GM21786 (cell line): ENCODE data around the gene KRT28.

ENCODE experiments used
- ATAC-seq: cut with Tn5 transposase; IDR thresholded peaks from one replicate; pipeline ENCODE4 v1.9.1; 2021; ENCODE audit not compliant: unreplicated experiment

The KRT28 gene

GRCh38 chr17:40799859-40800258, at the start of gene KRT28:
TSS of gene KRT28 (minus strand) at chr17:40799959. CDS start at chr17:40799893, 66 bp downstream.
- no peak for ATAC-seq

GRCh38 chr17:40848583-40849235, 49.0 kb upstream of the KRT28 start:
- ATAC-seq: no peak

DNA sequence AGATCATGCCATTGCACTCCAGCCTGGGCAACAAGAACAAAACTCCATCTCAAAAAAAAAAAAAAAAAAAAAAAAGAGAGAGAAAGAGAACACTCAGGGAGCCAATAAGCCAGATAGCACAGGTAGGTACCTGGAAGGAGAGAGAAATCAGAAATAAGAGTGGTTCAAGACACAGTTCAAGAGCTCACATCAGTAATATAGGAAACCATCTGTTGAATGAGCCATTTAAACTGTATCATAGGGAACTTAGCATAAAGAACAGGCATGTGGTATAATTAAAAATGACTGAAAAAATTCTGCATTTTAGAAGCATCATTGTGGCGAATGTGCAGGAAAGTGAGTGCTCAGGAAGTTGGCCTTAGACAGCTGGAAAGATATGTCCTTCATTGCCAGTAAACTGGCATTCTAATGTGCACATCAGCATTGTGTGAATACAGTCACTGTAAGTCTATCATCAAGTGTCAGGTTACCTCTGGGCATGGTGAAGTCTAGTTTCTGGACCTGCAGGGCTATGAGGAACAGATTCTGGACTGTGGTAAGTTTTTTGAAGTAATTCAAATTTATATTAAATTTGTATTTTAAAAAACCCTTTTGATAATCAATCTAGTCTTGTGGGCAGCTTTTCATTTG, 46.9 kb upstream of the KRT28 start:
- no peak for ATAC-seq

DNA sequence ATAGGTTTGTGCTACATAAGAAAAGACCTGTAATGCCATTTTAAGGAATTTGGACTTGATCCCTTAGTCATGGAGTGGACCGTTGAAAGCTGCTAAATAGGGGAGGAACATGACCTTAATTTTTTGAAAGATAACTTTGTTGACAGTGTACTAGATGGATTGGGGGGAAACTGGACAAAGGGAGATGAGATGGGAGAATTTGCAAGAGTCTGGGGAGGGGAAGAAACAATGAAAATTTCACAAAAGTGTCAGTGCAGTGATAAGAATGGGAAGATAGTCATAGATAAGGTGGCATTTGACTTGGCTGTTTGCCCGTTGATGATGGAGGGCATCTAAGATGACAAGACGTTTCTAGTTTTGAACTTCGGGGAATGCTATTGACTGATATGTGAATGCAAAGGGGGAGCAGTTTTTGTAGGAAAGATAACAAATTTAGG, 44.9 kb upstream of the KRT28 start:
- ATAC-seq: no peak

GRCh38 chr17:40843242-40843641, 43.5 kb upstream of the KRT28 start:
- no peak for ATAC-seq

DNA sequence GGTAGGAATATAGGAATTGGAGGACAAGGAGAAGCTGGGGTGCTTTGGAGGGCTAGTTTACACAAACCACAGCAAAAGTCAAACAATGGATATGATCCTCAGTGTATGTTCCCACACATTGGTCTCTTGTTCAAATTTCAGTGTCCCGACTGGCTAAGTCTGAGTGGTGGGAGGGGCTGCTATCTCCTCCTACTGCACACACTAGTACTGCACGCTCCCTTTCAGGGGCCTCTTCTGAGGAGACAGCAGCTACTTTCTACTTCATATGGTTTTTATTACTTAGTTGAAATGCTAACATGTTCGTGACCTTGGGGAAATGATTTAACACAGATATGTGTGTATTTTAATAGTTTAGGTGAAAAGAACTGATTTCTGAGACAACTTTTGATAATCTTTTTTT, 41.5 kb upstream of the KRT28 start:
- ATAC-seq: no peak

GRCh38 chr17:40839194-40839593, 39.4 kb upstream of the KRT28 start:
- no peak for ATAC-seq

- ATAC-seq: no peak
Measured at GRCh38 chr17:40836020-40836419, 36.3 kb upstream of the KRT28 start.

DNA sequence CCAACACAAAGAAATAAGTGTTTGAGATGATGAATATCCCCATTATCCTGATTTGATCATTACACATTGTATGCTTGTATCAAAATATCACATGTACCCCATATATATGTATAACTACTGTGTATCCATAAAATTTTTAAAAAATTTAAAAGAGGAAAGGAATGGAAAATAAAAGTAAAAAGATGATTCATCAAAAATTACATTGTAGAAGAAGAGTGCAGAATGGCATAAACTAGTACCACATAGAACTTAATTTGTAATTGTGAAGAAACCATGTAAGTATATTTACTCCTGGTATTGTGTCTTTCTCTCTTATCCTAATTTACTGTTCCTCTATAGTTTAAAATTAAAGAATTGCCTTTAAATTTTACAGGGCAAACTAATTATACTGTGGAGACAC, 34.1 kb upstream of the KRT28 start:
- ATAC-seq: no peak

GRCh38 chr17:40832840-40833239, 33.1 kb upstream of the KRT28 start:
- ATAC-seq: no peak

DNA sequence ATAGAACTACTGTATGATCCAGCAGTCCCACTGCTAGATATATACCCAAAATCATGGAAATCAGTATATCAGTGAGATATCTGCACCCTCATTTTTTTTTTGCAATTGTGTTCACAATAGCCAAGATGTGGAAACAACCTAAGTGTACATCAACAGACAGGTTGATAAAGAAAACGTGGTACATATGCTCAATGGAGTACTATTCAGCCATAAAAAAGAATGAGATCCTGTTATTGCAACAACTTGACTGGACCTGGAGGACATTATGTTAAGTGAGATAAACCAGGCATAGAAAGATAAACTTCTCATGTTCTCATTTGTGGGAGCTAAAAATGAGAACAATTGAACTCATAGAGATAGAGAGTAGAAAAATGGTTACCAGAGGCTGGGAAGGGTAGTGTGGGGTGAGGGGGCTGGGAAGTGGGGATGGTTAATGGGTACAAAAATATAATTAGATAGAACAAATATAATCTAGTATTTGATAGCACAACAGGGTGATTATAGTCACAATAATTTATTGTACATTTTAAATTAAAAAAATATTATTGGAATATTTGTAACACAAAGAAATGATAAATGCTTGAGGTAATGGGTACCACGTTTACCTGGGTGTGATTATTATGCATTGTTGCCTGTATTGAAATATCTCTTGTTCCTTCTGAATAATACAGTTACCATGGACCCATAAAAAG, 30.5 kb upstream of the KRT28 start:
- ATAC-seq: no peak

- ATAC-seq: no peak
Measured at GRCh38 chr17:40828454-40829044, 28.8 kb upstream of the KRT28 start.

DNA sequence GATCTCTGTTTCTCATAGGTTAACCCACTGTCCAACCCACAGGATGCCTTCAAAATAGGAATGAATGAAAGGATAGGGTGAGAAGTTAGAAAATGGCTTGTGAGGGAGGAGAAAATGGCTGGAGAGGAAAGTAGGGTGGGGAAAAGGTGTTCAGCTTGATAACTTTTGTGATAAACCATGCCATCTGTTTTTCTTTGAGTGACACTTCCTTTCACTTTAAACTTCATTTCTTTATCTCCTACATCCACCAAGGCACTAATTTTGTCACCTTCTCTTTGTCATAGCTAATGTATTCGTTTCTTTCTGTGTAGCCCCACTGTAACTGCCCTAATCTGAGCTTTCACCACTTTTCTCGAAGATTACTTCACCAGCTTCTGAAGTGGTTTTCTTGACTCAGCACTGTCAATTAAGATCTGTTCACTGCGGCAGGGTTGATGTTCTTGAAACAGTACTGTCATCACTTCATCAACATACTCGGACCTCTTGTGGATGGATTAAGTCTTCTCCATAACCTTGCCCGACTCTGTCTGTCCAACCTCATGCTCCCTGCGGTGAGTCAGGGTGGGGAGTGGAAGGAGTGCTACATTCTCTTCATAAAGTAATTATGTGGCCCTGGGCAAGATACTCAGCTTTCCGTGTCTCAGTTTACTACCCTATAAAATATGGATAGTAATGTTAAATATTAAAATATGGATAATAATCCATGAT, 28.1 kb upstream of the KRT28 start:
- no peak for ATAC-seq

DNA sequence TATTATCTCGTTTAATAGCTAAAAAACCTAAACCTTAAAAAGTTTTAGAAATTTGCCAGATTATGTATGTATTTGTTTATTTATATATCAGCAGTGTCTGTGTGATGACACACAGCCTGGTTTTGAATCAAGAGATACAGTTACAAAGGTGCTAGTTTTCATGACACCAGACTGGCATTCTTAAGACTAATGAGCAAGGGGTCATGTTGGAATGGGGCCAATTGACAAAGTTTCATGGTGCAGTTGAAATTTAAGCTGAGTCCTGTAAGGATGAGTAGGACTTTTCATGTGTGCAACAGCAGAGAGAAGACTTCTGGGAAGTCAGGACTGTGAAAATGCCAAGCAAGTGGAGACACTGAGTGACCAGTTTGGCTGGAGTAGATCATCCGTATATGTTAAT, 25.8 kb upstream of the KRT28 start:
- ATAC-seq: no peak

- ATAC-seq: no peak
Measured at GRCh38 chr17:40824015-40824832, 24.5 kb upstream of the KRT28 start.

DNA sequence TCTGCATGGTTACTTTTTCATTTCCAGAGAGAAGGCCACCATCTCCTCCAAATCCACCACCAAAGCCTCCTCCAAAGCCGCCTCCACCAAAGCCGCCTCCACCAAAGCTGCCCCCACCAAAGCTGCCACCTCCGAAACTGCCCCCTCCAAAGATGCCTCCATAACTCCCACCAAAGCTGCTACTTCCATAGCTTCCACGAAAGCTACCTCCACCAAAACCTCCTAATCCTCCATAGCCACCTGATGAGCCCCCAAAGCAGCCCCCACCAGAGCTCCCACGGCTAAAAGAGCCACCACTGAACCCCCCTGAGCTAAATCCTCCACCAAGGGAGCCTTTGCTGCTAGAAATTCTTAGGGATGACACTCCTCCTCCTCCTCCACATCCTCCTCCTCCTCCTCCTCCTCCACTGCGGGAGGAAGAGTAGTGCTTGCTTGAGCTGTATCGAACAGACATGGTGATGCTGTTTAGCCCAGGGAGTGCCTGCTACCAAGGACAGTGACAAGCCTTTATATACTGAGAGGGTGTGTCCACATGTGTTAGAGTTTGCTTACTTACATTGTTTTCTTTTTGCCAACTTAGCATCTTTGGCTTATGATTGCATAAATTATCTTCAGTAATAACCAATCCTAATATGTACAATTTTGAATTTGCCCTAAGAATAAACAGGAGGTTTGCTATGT, 22.5 kb upstream of the KRT28 start, which contains the start of gene KRT10:
Gene KRT10 (minus strand): TSS at position 483 of the 681 bp plus-strand sequence. CDS start 29 bp downstream, at position 454.
- no peak for ATAC-seq

DNA sequence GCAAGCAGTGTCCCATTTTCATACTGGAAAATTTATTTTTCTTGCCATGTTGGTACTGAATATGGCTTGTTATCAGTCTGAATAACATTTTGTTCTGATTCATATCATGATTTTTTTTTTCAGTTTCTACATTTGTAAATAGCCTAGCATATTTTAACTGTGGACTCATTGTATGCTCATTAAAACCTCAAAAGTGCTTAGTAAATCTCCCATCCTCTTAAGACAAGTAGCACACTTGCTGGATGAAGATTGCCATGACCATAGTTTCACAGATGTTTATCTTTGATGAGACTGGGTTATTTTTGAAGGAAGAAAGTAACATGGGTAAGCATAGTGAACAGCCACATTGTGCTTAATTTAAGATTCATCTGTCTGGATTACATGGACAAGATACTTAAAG, 21.8 kb upstream of the KRT28 start:
- ATAC-seq: no peak

DNA sequence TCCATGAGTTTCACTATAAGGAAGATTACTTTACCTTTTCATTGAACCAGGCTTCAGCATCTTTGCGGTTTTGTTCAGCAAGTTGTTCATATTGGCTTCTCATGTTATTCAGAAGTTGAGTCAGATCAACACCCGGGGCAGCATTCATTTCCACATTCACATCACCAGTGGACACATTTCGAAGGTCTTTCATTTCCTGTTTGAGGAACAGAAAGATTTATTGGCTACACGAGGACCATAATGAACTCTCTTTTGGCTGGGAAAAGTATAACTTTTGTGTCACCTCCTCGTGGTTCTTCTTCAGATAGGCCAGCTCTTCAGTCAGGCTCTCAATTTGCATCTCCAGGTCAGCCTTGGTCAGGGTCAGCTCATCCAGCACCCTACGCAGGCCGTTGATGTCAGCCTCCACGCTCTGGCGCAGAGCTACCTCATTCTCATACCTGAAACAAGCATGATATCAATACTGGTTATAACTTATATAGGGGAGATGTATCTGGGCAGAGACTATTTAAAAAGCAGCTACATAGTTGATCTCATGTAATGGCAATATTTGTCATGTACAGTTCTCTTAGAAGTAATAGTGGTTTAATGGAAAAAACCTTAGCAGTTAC, 20.6 kb upstream of the KRT28 start:
- no peak for ATAC-seq

GRCh38 chr17:40819528-40820125, 19.9 kb upstream of the KRT28 start:
- no peak for ATAC-seq
